Measurements from ENCODE around the gene CALHM5.

The CALHM5 gene

DNA sequence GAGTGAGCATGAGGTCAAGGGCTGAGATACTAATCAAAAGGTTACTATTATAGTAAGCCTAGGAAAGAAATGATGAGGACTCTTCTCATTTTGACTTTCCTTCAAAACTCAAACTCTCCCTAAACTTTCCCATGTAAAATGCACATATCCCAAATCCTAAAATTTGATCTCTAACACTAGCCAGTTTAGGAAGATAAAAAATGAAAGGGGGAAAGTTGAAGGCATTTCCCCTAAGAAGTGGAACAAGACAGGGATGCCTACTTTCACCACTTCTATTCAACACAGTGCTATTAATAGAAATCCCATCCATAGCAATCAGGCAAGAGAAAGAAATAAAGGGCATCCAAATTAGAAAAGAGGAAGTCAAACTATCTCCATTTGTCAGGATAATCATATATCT, 2.9 kb upstream of the CALHM5 start:
- no peak for DNase-seq (ENCODE audit: low read depth)

DNA sequence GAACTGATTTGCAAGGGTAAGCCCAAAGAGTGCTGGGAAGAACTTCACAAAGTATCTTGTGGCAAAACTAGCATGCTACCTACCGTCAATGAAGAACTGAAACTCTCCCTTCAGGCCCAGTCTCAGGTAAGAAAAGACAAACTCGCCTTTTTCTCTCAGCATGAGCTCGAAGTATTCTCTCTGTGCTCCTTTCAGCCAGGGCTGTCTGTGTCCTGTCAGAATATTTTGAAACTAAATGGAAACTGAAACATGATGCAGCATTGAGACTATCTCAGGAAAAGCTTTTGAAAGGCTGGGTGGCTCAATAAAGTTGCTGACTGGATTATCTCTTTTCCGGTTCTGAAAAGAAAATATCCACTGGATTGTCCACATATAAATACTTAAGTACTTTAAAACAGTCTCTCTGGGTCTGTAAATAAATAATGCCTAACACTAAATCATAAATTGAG, 696 bp downstream of the CALHM5 start:
- DNase-seq (ENCODE audit: low read depth): no peak

DNA sequence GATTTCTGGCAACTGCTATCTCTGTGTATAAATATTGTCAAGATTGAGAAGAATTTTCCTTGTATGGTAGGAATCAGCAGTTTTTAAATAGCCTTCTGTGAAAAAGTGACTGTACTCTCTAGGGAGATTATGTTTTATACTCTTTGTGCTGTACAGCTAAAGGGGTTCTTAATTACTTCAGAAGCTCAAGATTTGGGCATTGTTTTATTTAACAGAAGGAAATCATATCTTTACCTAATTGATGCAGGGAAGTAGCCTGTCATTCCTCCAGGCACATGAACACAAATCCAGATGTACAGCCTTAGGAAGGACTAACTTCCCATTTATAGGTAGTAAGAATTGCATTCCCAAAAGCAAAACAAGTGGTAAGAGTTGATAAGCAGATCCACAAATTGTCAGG, 1.3 kb downstream of the CALHM5 start:
- no peak for DNase-seq (ENCODE audit: low read depth)

DNA sequence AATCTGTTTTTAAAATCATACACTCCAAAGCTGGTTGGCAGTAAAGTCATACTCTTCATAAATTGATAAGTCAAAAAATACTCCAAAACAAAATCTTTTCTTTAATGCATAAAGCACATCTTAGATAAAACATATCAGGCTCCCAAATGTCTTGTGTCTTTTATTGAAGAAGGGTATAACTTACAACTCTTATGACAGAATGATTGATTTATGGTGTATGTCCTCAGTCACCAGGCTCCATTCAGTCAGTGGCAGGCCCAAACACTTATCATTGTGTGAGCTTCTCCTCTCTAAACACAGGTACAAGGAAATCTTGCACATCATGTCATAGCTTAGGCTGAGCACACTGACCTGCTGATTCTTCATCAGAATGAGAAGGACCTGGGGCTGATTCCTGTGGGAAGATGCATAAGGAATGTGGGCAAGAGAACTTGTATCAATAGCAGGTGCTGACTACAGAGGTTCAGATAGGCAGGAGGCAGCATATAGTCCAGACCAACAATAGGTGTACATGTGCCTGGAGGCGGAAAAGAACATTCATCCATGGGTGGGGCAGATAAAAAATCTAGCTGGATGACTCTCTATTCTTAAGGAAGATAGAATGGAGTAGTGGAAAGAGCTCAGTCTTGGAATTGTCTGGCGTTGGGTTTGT, 1.9 kb downstream of the CALHM5 start:
- DNase-seq (ENCODE audit: low read depth): no peak

DNA sequence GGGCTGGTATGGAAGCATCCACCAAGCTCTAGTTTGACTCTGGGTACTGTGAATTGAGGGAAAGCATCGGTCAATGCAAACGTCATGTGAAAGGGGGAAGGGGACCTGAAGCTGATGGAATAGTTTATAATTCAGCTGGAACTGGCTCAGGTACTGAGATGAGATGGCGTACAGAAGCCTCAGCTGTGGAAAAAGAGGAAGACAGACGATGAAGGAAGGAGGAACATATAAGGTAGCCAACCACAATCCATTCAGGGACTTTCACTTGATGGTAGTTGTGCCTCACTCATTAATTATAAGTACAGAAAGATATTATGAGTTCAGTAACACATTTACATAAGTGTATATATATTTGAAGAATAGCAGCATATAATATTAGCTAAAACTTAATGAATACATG, 2.7 kb downstream of the CALHM5 start:
- DNase-seq (ENCODE audit: low read depth): no peak

DNA sequence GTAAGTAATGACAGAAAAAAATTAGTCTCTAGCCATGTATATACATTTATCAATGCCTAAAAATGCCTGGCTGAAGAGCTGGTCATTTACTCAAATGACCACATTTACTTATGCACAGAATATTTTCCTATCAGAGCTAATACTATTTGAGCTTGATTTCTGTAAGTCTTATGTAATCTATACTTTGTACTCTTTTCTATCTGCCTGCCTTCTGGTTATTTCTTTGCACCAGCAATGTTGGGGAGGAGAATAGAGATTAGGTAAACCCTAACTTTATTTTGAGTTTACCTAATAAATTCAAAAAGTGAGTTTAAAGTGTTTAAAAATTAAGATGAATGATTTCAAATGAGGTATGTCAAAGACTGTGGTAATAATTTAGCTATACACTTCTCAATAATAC, 3.7 kb downstream of the CALHM5 start:
- DNase-seq (ENCODE audit: low read depth): no peak

DNA sequence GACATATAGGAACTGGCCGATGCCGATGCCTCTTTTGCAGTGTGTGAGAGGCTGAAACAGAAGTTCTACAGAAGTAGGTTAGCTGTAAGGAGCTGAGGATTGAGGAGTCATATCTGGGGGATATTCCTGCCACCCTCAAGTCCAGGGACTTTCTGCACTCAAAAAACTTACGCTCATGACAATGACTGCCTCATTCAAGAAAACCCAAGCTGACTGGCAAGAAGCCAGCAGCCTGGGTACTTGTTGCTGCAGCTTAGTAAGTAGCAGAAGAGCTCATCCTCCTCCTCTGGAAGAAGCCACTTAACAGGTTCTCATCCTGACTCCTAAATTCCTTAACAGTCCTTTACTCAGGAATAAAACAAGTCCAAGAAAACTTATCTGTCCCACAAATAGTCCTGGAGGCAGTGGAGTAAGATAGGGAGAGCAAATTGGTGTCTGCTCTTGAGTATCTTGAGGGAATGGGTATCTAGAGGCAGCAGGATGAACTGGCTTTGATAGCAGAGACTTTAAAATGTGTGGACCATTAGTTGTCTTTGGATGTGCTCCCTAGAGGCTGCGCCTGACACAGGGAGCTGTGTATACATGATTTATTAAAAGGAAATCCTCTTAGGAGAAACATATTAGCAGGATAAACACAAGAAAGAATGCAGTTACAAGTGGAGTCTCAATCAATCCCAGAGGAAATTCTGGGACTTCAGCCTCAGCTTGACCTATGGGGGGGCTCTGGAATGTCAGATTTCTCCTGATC, 7.4 kb downstream of the CALHM5 start:
- no peak for DNase-seq (ENCODE audit: low read depth)

DNA sequence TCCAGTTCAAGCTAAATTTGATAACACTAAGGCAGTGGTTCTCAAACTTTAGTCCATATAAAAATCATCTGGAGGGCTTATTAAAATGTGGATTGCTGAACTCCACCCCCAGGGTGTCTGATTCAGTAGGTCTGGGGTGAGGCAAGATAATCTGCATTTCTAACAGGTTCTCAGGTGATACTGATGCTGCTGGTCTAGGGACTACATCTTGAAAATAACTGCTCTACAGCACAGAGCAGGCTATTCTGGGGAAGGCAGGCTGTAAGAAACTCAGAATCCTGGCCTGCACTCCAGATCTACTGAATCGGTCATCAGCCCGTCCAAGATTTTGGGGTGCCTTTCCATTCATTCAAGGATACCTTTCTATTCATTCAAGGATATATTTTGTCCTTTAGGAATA, 11.5 kb downstream of the CALHM5 start:
- DNase-seq (ENCODE audit: low read depth): no peak

DNA sequence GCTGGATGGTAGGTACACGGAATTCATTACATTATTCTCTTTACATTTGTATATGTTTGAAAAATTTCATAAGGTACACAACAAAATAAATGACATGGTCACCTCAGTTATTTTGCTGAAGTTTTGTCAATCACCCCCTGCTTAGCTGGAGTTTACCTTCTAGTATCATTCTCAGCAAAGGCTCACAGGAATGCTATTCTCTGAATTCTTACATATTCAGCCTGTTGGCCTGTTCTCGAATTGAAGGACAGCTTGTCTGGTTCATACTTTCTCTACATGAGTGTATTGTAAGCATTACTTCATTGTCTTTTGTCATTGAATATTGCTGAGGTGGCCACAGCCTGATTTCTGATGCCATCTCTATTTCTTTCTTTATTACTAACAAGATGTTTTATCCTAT, 12.8 kb downstream of the CALHM5 start:
- no peak for DNase-seq (ENCODE audit: low read depth)

DNA sequence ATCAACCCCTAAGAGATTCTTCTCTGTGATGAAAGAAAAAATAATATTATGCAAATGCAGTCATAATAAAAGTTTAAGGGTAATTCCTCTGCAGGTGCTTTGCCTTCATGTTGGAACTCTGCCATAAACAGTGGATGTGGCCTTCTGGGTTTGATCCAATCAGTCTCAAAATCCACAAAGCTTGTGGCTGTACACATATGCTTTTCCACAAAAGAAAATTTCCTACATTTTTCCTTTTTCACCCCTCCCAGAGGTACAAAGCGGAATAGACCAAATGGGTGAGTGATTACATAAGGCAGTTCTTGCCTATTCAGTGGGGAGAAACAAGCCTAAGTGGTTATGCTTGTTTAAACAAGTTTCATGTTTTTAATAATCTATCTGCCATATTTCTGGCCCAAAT, 16.7 kb downstream of the CALHM5 start:
- DNase-seq (ENCODE audit: low read depth): no peak

DNA sequence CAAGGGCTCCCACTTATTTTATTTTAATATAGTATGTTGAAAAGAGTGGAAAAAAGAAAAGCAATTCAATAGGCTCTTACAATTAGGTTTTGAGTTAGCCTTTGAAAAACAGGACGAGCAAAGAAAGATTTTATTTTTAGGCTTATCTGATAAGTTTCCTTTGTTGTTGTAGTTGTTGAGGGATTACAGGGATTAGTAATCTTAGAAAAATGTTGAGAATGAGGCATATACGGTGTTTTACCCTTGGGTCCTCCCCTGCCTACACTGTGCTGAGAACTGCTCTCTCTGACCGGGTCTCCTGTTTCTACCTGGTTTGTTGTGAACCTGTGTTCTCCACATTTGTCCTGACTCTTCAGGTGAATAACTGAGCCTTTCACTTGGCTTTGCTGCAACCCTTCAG, 17.3 kb downstream of the CALHM5 start:
- no peak for DNase-seq (ENCODE audit: low read depth)

DNA sequence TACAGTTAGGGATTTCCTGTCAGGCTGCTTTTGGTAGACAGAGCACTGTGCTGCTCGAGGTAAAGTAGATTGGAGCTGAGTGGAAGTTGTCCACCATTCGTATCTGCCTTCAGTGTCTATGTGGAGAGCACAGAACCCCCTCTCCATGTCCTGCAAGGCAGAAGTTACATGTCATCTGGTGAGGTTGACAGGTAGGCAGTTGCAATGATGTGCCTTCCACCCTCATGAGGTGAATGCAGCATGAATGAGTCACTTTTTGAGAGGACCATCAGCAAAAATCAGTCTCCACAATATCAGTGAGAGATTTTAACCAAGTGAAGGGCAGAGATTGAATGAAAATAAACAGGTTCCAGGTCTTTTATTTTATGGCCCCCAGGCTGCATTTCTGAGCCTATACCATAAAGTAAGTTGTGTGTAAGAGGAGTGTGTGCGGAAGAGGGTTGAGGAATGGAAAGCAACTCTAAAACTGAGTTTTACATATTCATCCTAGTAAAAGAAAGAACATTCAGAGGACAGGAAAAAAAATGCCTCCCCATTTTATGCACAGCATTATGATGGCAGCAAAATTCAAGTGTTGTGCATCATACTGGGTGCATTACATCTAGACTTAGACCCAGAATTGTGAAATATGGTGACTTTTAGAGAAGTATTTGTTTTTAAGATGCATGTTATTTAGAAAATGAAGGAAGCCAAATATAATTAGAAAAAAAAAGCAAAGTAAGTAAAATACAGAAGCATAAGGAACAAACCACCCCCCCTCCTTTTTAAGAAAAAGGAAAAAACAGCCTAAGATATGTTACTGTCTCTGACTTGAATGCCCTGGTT, 18.2 kb downstream of the CALHM5 start:
- DNase-seq (ENCODE audit: low read depth): no peak

DNA sequence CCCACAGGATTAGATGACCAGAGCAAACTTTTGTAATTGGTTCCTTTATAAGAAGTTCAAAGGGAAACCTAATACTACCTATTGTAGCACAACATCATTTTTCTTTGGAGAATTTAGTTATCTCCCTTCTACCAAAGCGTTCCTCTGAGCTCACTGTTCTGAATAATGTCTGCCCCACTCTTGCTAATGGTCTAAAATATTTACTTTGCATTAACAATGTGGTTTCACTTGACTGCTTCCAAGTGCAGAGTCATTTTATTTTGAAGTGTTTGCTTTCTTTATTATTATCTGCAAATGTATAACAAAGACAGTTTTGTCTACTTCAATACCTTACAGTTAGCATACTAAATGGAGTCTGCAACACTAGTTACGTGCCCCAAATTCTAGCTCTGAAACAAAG, 19.0 kb downstream of the CALHM5 start:
- DNase-seq (ENCODE audit: low read depth): no peak

DNA sequence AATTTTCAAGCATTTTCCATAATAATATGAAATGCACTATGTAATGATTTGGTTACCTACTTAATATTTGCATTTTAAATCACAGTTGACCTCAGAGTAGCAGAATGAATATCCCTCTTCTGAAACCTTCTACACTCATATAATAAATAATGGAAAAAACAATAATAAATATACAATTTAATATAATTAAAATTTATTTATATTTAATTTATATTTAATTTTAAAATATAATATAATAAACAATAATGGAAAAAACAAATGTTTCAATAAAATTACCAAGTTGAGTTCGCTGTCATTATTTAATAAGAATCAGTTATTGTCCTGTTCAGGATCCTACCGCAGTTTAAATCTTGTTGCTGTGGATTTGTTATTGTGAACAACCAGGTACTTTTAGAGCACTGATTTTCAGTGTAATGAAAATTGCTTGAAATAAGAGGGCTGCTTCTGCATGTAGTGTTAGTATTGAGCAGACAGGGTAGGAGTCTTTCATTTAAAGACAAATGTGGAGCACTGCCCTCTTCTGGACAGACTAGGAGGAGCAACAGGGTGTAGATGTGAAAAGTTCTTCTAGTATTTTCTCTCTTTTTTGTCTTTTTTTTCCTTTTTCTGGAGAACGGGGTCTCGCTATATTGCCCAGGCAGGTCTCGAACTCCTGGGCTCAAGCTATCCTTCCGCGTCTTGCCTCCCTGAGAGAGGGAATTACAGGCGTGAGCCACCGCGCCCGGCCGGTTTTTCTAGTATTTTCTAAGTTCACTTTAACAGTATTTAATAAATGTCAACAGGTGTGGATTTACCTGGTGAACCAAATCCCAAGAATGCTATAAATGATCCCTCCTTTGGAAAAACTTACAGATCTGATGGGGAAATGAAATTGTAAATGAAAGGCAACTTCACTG, 20.5 kb downstream of the CALHM5 start:
- peak; percentile 43 for DNase-seq (ENCODE audit: low read depth)

DNA sequence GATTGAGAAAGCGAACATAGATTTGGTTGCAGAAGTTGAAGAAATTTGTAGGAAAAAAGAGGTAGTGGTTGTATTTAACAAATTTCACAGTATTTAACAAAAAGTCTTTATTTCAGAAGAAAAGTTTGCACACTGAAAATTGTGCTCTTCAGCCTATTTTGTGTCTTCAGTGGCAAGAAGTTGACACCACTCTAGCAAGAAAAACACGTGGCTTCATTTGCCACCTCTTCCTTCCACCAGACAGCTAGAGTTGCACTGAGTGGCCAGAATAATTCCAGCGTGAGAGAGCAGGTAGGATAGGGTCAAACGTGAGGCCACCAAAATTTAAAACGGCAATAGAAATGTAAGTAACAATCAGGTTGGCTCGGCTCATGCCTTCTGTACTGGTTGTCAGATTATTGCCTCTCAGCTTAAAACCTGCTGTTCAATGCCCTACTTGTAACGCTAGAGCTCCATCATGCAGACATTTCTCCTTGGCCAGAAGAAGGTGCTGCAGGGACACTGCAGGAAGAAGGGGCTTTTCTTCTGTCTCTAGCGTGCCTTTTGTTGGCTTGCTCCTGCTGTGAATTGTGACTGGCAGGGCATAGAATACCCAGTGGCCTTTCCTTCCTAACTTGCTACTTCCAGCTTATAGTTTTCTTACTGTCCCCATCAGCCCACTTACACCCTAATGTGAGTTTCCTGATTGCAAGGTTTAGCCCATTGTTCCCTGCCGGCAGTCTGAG, 22.0 kb downstream of the CALHM5 start:
- no peak for DNase-seq (ENCODE audit: low read depth)

DNA sequence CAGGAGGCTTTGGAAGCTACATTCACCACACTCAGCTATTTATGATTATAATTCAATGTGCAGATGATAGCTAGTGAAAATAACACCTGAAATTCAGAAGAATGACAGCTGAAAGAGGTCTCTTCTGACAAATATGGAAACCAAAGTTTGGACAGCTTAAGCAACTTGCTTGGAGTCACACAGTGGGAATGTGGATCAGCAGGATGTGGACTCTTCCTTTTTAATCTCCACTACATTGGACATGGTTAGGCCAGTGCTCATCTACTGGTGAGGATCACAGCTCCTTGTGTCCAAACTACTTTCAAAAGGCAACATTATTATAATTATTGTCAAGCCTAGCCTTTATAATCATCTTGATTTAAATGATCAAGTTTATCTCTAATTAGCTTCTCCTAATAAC, 23.7 kb downstream of the CALHM5 start:
- no peak for DNase-seq (ENCODE audit: low read depth)

DNA sequence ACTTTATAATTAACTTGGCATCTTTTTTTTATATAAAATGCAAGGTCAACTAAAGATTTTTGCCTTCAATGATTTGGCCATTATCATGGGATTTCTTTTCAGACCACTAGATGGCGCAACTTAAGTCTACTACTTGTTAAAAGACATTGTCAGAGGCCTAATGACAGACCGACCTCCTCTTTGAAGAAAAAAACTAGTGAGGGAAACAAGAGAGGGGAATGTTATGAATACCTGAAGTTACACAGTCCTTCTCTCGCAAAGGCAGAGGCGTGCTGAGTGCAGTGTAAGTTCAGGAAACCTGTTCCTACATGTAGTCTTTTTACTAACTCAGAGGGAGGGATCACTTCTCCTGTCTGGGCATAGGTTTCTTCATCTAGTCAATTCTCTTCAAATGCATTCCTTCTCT, 24.8 kb downstream of the CALHM5 start:
- no peak for DNase-seq (ENCODE audit: low read depth)

DNA sequence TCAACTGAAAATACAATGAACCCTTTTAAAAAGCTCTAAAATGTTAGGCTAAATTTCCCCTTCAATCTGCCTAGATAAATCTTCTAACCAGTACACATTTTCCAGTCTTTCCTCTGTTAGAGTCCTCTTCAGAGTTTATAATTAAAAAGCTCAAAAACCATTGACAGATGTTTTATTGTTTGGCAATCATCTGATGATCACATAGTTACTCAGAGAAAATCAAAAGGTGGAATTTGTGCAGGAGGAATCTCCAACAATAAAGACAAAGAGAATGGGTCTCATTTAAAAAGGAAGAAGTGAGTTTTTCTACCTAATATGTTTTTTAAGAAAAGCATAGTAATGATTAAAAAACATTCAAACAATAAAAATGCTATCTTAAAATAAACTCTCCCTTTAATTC, 31.0 kb downstream of the CALHM5 start:
- no peak for DNase-seq (ENCODE audit: low read depth)

DNA sequence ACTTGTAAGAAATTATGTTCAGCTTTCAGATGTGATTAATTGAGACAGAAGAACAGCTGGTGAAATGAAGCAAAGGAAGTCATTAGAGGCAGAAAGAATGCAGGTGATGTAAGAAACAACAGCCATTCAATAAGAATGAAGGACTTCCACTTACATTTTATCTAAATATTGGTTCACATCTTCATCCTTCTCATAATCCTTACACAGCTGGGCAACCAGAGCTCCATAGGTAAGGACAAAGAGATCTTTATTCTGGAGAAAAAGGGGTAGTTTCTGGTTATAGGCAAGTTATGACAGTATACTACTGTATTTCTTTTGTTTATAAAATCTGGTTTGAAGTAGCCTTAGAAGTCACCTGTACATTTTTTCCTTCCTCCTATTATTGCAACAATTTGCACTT, 31.7 kb downstream of the CALHM5 start:
- DNase-seq (ENCODE audit: low read depth): no peak

DNA sequence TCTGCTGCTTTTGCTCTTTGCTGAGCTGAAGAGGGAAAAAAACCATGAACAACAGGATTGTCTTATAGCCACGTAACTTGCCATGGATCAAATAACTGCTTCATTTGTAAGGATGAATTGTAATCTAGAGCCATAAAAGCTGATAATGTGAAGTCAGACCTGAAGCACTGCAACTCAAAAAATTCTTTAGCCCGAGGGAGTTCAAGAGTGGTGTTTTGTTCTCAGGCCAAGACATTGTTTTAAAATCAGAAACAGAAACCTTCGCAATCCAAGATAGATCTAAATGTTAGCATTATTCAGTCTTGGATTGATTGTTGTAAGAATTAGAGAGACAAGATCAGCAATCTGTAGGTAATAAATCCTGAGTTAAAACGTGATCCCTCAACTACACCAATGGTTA, 34.2 kb downstream of the CALHM5 start, which contains the start of gene TRAPPC3L:
Gene TRAPPC3L, minus strand, starts transcription at position 34 of the 400 bp plus-strand sequence. CDS start 170 bp downstream, outside the sequence.
- no peak for DNase-seq (ENCODE audit: low read depth)

DNA sequence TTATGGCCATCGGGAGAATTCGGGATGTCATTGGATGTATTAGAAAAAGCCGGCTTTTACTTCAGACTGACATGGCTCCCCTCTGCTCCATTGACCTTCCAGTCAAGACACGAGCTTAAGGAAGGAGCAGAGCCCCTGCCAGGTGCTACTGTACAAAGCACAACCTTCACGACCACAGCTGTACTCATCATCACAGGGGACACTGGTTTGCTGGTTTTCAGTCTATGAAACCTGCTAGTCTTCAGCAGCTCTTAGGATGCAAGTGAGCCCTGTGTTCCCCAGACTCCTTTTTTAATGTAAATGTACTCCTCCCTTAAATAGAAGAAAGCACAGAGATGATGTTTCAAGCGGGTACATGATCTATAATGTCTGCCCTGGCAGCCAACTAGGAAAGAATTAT, 35.9 kb downstream of the CALHM5 start:
- no peak for DNase-seq (ENCODE audit: low read depth)

All from activated T-cell treated with anti-CD3 and anti-CD28 coated beads for 1 hour (primary cell).